GM23248 (cell line): ENCODE measurements around the gene GPA33. TPM values are rescaled to one million over a fixed set of nuclear protein-coding genes. Genes with fewer than 3 reads are reported as not detected.

Experiments
- DNase-seq: peaks from one replicate; pipeline ENCODE4 v3.0.0-alpha.2; 2015
- H2AFZ ChIP-seq: fragments of 200-600 bp; sonication (generic); 2 replicates; pipeline ENCODE4 v1.6.1; 2016; ENCODE audit warnings: antibody characterized with exemption
- H3F3A ChIP-seq: fragments of 200-600 bp; sonication (generic); 2 replicates; pipeline ENCODE4 v1.6.1; 2016; ENCODE audit warnings: mild to moderate bottlenecking, antibody characterized with exemption, mixed run types; ENCODE audit not compliant: insufficient read depth
- H3K27ac ChIP-seq: fragments of 200-600 bp; sonication (generic); 2 replicates; pipeline ENCODE4 v1.5.1; 2016; ENCODE audit warnings: mild to moderate bottlenecking
- H3K27me3 ChIP-seq: fragments of 200-600 bp; sonication (generic); replicated peaks from 2 replicates; pipeline ENCODE4 v1.6.1; 2016; ENCODE audit warnings: mild to moderate bottlenecking; ENCODE audit not compliant: insufficient read depth
- H3K36me3 ChIP-seq: fragments of 200-600 bp; sonication (generic); 2 replicates; pipeline ENCODE4 v1.6.1; 2016; ENCODE audit warnings: low read depth, mild to moderate bottlenecking
- H3K4me1 ChIP-seq: fragments of 200-600 bp; sonication (generic); 2 replicates; pipeline ENCODE4 v1.6.1; 2016; ENCODE audit warnings: mild to moderate bottlenecking; ENCODE audit not compliant: insufficient read depth
- H3K4me2 ChIP-seq: fragments of 200-600 bp; sonication (generic); one replicate; pipeline ENCODE4 v1.6.1; 2016; ENCODE audit warnings: mild to moderate bottlenecking; ENCODE audit not compliant: unreplicated experiment
- H3K4me3 ChIP-seq: fragments of 200-600 bp; sonication (generic); 2 replicates; pipeline ENCODE4 v1.5.1; 2016; ENCODE audit warnings: mild to moderate bottlenecking
- H3K79me2 ChIP-seq: fragments of 200-600 bp; sonication (generic); 2 replicates; pipeline ENCODE4 v1.6.1; 2016; ENCODE audit warnings: mild to moderate bottlenecking; ENCODE audit not compliant: insufficient read depth
- H3K9ac ChIP-seq: fragments of 200-600 bp; sonication (generic); 2 replicates; pipeline ENCODE4 v1.6.1; 2016; ENCODE audit warnings: mild to moderate bottlenecking
- H3K9me2 ChIP-seq: fragments of 200-600 bp; sonication (generic); 2 replicates; pipeline ENCODE4 v1.6.1; 2016; ENCODE audit warnings: mixed run types, mild to moderate bottlenecking, moderate library complexity; ENCODE audit not compliant: insufficient read depth
- H3K9me3 ChIP-seq: fragments of 200-600 bp; sonication (generic); one replicate; pipeline ENCODE4 v1.6.1; 2017; ENCODE audit warnings: low read depth
- H4K20me1 ChIP-seq: fragments of 200-600 bp; sonication (generic); 2 replicates; pipeline ENCODE4 v1.6.0; 2016; ENCODE audit not compliant: insufficient read depth
- EZH2 ChIP-seq: fragments of 200-600 bp; sonication (generic); IDR thresholded peaks from 2 replicates; pipeline ENCODE4 v1.6.1; 2018; ENCODE audit warnings: antibody characterized with exemption, mild to moderate bottlenecking; ENCODE audit not compliant: insufficient read depth, poor library complexity, severe bottlenecking
- EZH2phosphoT487 ChIP-seq: fragments of 200-600 bp; sonication (generic); IDR thresholded peaks from 2 replicates; pipeline ENCODE4 v1.6.1; 2018; ENCODE audit warnings: antibody characterized with exemption, moderate library complexity, mild to moderate bottlenecking, low read depth; ENCODE audit not compliant: insufficient read depth
- WGBS, 2 experiments: methylation state at CpG; one replicate each; pipeline ENCODE4 v1.1.6; 2015 to 2017; ENCODE audit warnings: low lambda C conversion rate in 2 of 2, low coverage in 1 of 2; ENCODE audit errors: missing lambda C conversion rate in 2 of 2; 5-methylcytosine and 5-hydroxymethylcytosine counted together
- in situ Hi-C: fragments of 300-500 bp; cut with MboI; formaldehyde crosslinking; loops from 2 replicates; pipeline ENCODE4 v1.15.0; 2020
- polyA plus RNA-seq: library from polyadenylated mRNA; unstranded; fragments of >200 nt; fragmentation: Nextera tagmentation; extraction: Ambion mirVana; gene quantifications from 2 replicates; pipeline ENCODE4 v1.2.1, GENCODE V29; 2016
- total RNA-seq: library from RNA; depleted of rRNA; stranded (reverse); fragments of >200 nt; shearing (Covaris generic); gene quantifications from 2 replicates; pipeline ENCODE4 v1.2.3, GENCODE V29; 2014

Gene GPA33
- total and polyA plus RNA-seq, 2 experiments from 2014 or later: not detected

- TF ChIP-seq EZH2phosphoT487 (no peak), EZH2 (no peak)
Measured at GRCh38 chr1:167109125-167109524, 18.9 kb upstream of the GPA33 start.

GRCh38 chr1:167107456-167107855, 17.3 kb upstream of the GPA33 start:
- H3K79me2 ChIP-seq: no peaks in the 10 kb centered on the region
- in situ Hi-C loops: no loop called here
- H3K27me3 ChIP-seq: 0 out of 2 replicates have a peak, but pooled peaks cover 4% of the 10 kb centered on the region
- no peaks in the 10 kb centered on the region for H3K36me3 ChIP-seq
- no peak overlapping the region for H3K4me2 ChIP-seq
- H3K9me2 ChIP-seq: no peaks in the 10 kb centered on the region
- no peaks in the 10 kb centered on the region for H4K20me1 ChIP-seq
- TF ChIP-seq EZH2 (no peak), EZH2phosphoT487 (no peak)
- no peaks in the 10 kb centered on the region for H3K4me1 ChIP-seq
- H3K9me3 ChIP-seq: no peaks in the 10 kb centered on the region
- no peaks in the 10 kb centered on the region for H3F3A ChIP-seq
- no peak overlapping the region for H3K9ac ChIP-seq
- no peak overlapping the region for H3K27ac ChIP-seq
- no peak overlapping the region for H3K4me3 ChIP-seq
- peak; percentile 14 for DNase-seq
- no peak overlapping the region for H2AFZ ChIP-seq

More at GRCh38 chr1:167109125-167109524, 18.9 kb upstream of the GPA33 start:
- H3K9me2 ChIP-seq: no peaks in the 10 kb centered on the region
- H3K9me3 ChIP-seq: no peaks in the 10 kb centered on the region
- H3K9ac ChIP-seq: no peak overlapping the region
- H3K27me3 ChIP-seq: 0 out of 2 replicates have a peak, but pooled peaks cover 4% of the 10 kb centered on the region
- no peak overlapping the region for H3K4me3 ChIP-seq
- H3K79me2 ChIP-seq: no peaks in the 10 kb centered on the region
- no peak overlapping the region for H3K4me2 ChIP-seq
- H3K27ac ChIP-seq: no peak overlapping the region
- no peak for DNase-seq
- in situ Hi-C loops: no loop called here
- H3K4me1 ChIP-seq: no peaks in the 10 kb centered on the region
- H2AFZ ChIP-seq: no peak overlapping the region
- H3F3A ChIP-seq: no peaks in the 10 kb centered on the region
- 23 to 38% methylated on average over 2 of the region's 2 CpGs for WGBS, 2 experiments
- no peaks in the 10 kb centered on the region for H3K36me3 ChIP-seq
- no peaks in the 10 kb centered on the region for H4K20me1 ChIP-seq

GRCh38 chr1:167106119-167106461, 15.9 kb upstream of the GPA33 start:
- DNase-seq: no peak
- H3K36me3 ChIP-seq: no peaks in the 10 kb centered on the region
- H3K9me2 ChIP-seq: no peaks in the 10 kb centered on the region
- no peaks in the 10 kb centered on the region for H3K4me1 ChIP-seq
- 27 to 30% methylated on average over 4 of the region's 4 CpGs for WGBS, 2 experiments
- H3K27me3 ChIP-seq: 0 out of 2 replicates have a peak, but pooled peaks cover 4% of the 10 kb centered on the region
- TF ChIP-seq EZH2phosphoT487 (no peak), EZH2 (no peak)
- H3K9ac ChIP-seq: no peak overlapping the region
- H3K4me3 ChIP-seq: no peak overlapping the region
- no peaks in the 10 kb centered on the region for H3K9me3 ChIP-seq
- no peaks in the 10 kb centered on the region for H3F3A ChIP-seq
- no peaks in the 10 kb centered on the region for H4K20me1 ChIP-seq
- H3K27ac ChIP-seq: no peak overlapping the region
- no peak overlapping the region for H3K4me2 ChIP-seq
- in situ Hi-C loops: no loop called here
- no peak overlapping the region for H2AFZ ChIP-seq
- no peaks in the 10 kb centered on the region for H3K79me2 ChIP-seq

GRCh38 chr1:167105271-167106118, 15.3 kb upstream of the GPA33 start:
- no peaks in the 10 kb centered on the region for H4K20me1 ChIP-seq
- WGBS, 2 experiments: 9 to 11% methylated on average over 12 of the region's 12 CpGs
- H3K27me3 ChIP-seq: 0 out of 2 replicates have a peak, but pooled peaks cover 4% of the 10 kb centered on the region
- no peaks in the 10 kb centered on the region for H3K4me1 ChIP-seq
- H3F3A ChIP-seq: no peaks in the 10 kb centered on the region
- H3K9ac ChIP-seq: no peak overlapping the region
- H3K4me2 ChIP-seq: no peak overlapping the region
- in situ Hi-C loops: no loop called here
- H3K79me2 ChIP-seq: no peaks in the 10 kb centered on the region
- no peak for DNase-seq
- H3K36me3 ChIP-seq: no peaks in the 10 kb centered on the region
- H3K9me3 ChIP-seq: no peaks in the 10 kb centered on the region
- H3K27ac ChIP-seq: no peak overlapping the region
- H2AFZ ChIP-seq: no peak overlapping the region
- H3K4me3 ChIP-seq: no peak overlapping the region
- TF ChIP-seq EZH2phosphoT487 (no peak), EZH2 (no peak)
- no peaks in the 10 kb centered on the region for H3K9me2 ChIP-seq
